BE2C (cell line): ENCODE data around the gene CCR9.

ENCODE experiments used
- DNase-seq: peaks from one replicate; pipeline ENCODE4 v3.0.0-alpha.2; 2020
- H3K27me3 ChIP-seq: fragments of 250-450 bp; sonication (Bioruptor Pico); 2 replicates; pipeline ENCODE4 v1.5.1; 2020; ENCODE audit warnings: mild to moderate bottlenecking
- H3K36me3 ChIP-seq: fragments of 250-450 bp; sonication (Bioruptor Pico); 2 replicates; pipeline ENCODE4 v1.5.1; 2020; ENCODE audit warnings: mild to moderate bottlenecking
- H3K4me1 ChIP-seq: fragments of 250-450 bp; sonication (Bioruptor Pico); 2 replicates; pipeline ENCODE4 v1.5.1; 2020
- H3K4me3 ChIP-seq: 2 replicates; pipeline ENCODE4 v1.5.1; 2011; ENCODE audit warnings: low read depth, low read length
- H3K9me3 ChIP-seq: fragments of 250-450 bp; sonication (Bioruptor Pico); 2 replicates; pipeline ENCODE4 v1.5.1; 2020
- CTCF ChIP-seq: IDR thresholded peaks from 2 replicates; pipeline ENCODE4 v1.5.1; 2012; ENCODE audit warnings: mild to moderate bottlenecking, low read depth, low read length

CCR9 gene

GRCh38 chr3:45933591-45933990 lies 47.2 kb downstream of the CCR9 start:
- H3K9me3 ChIP-seq: no peaks in the 10 kb centered on the region
- no peak for TF ChIP-seq CTCF
- H3K36me3 ChIP-seq: no peaks in the 10 kb centered on the region
- H3K4me1 ChIP-seq: no peaks in the 10 kb centered on the region
- H3K27me3 ChIP-seq: no peaks in the 10 kb centered on the region
- no peak overlapping the region for H3K4me3 ChIP-seq
- no peak for DNase-seq

GRCh38 chr3:45936261-45936660 lies 49.9 kb downstream of the CCR9 start:
- H3K27me3 ChIP-seq: no peaks in the 10 kb centered on the region
- no peaks in the 10 kb centered on the region for H3K9me3 ChIP-seq
- no peaks in the 10 kb centered on the region for H3K4me1 ChIP-seq
- no peak for TF ChIP-seq CTCF
- no peak for DNase-seq
- no peaks in the 10 kb centered on the region for H3K36me3 ChIP-seq
- H3K4me3 ChIP-seq: no peak overlapping the region

GRCh38 chr3:45937206-45938042 lies 51.1 kb downstream of the CCR9 start:
- DNase-seq: no peak
- Histone ChIP-seq H3K9me3 (no peaks in the 10 kb centered on the region), H3K36me3 (no peaks in the 10 kb centered on the region), H3K4me1 (no peaks in the 10 kb centered on the region), H3K4me3 (no peak overlapping the region), H3K27me3 (no peaks in the 10 kb centered on the region)
- TF ChIP-seq CTCF: no peak

- H3K27me3 ChIP-seq: no peaks in the 10 kb centered on the region
Observed at GRCh38 chr3:45938043-45938435, 51.7 kb downstream of the CCR9 start.

GRCh38 chr3:45938864-45939263 lies 52.5 kb downstream of the CCR9 start:
- peak; percentile 82 for TF ChIP-seq CTCF
- peak; percentile 72 for DNase-seq
- Histone ChIP-seq H3K4me3 (no peak overlapping the region), H3K4me1 (no peaks in the 10 kb centered on the region), H3K9me3 (no peaks in the 10 kb centered on the region), H3K36me3 (no peaks in the 10 kb centered on the region), H3K27me3 (no peaks in the 10 kb centered on the region)

More at GRCh38 chr3:45938043-45938435, 51.7 kb downstream of the CCR9 start:
- Histone ChIP-seq H3K4me1 (no peaks in the 10 kb centered on the region), H3K4me3 (no peak overlapping the region), H3K36me3 (no peaks in the 10 kb centered on the region), H3K9me3 (no peaks in the 10 kb centered on the region)
- DNase-seq: no peak
- no peak for TF ChIP-seq CTCF

GRCh38 chr3:45939341-45939771 lies 53.0 kb downstream of the CCR9 start:
- no peak for TF ChIP-seq CTCF

More at GRCh38 chr3:45939341-45939771, 53.0 kb downstream of the CCR9 start:
- H3K36me3 ChIP-seq: no peaks in the 10 kb centered on the region
- no peaks in the 10 kb centered on the region for H3K9me3 ChIP-seq
- H3K4me3 ChIP-seq: no peak overlapping the region
- DNase-seq: no peak
- no peaks in the 10 kb centered on the region for H3K4me1 ChIP-seq
- H3K27me3 ChIP-seq: no peaks in the 10 kb centered on the region
